SK-N-SH (cell line): ENCODE data around the gene ADAMTS7. TPM values are rescaled to one million over a fixed set of nuclear protein-coding genes. Genes with fewer than 3 reads are reported as not detected.

Experiments
- CTCF ChIA-PET: fragments of 300-600, 350-600 bp; formaldehyde crosslinking; extraction: SDS; loops from one replicate; lab custom pipeline; 2021; lab: Yijun Ruan, JAX
- POLR2A ChIA-PET: fragments of 350-600 bp; sonication (Branson Sonifier 250); formaldehyde crosslinking; extraction: SDS; loops from one replicate; lab custom pipeline; 2020; ENCODE audit warnings: antibody characterized with exemption, inconsistent platforms; lab: Yijun Ruan, JAX
- DNase-seq: peaks from one replicate; pipeline ENCODE4 v3.0.0; 2012
- H2AFZ ChIP-seq: fragments of 200-600 bp; sonication (generic); 2 replicates; pipeline ENCODE4 v1.8.1; 2016; ENCODE audit warnings: antibody characterized with exemption, mild to moderate bottlenecking, low read depth
- H3F3A ChIP-seq: fragments of 200-600 bp; sonication (generic); replicated peaks from 2 replicates; pipeline ENCODE3; 2016; ENCODE audit warnings: antibody characterized with exemption, mild to moderate bottlenecking; ENCODE audit not compliant: insufficient read depth
- H3K27ac ChIP-seq, 2 experiments: fragments of 200-500 bp in 1 of 2; fragments of 200-600 bp in 1 of 2; sonication (Bioruptor generic) in 1 of 2; sonication (generic), shearing (Covaris generic) in 1 of 2; 2 replicates each; pipeline versions ENCODE4 v1.5.1 to v1.6.1; 2014 to 2016; ENCODE audit warnings: low read depth in 2 of 2, inconsistent platforms in 1 of 2, low read length in 1 of 2, mild to moderate bottlenecking in 1 of 2, mixed read lengths in 1 of 2
- H3K27me3 ChIP-seq: fragments of 200-600 bp; sonication (generic), shearing (Covaris generic); 2 replicates; pipeline ENCODE4 v1.6.1; 2016; ENCODE audit warnings: mixed run types; ENCODE audit not compliant: insufficient read depth
- H3K36me3 ChIP-seq, 2 experiments: fragments of 200-500 bp in 1 of 2; fragments of 200-600 bp in 1 of 2; sonication (Bioruptor generic) in 1 of 2; sonication (generic) in 1 of 2; replicated peaks in 1 of 2; 2 replicates each; pipeline versions ENCODE3 to v1.5.1; 2014 to 2016; ENCODE audit warnings: low read length in 1 of 2, mild to moderate bottlenecking in 1 of 2; ENCODE audit not compliant: insufficient read depth in 2 of 2, control insufficient read depth in 1 of 2
- H3K4me1 ChIP-seq, 2 experiments: fragments of 200-500 bp in 1 of 2; fragments of 200-600 bp in 1 of 2; sonication (Bioruptor generic) in 1 of 2; sonication (generic), shearing (Covaris generic) in 1 of 2; 2 replicates each; pipeline versions ENCODE4 v1.5.1 to v1.6.1; 2014 to 2016; ENCODE audit warnings: low read depth in 1 of 2, low read length in 1 of 2, mixed run types in 1 of 2; ENCODE audit not compliant: insufficient read depth in 2 of 2, control insufficient read depth in 1 of 2
- H3K4me2 ChIP-seq: fragments of 200-600 bp; sonication (generic), shearing (Covaris generic); 2 replicates; pipeline ENCODE4 v1.6.1; 2017; ENCODE audit warnings: mixed run types
- H3K4me3 ChIP-seq, 2 experiments: fragments of 200-500 bp in 1 of 2; fragments of 200-600 bp in 1 of 2; sonication (Bioruptor generic) in 1 of 2; sonication (generic), shearing (Covaris generic) in 1 of 2; 2 replicates each; pipeline versions ENCODE4 v1.5.1 to v1.8.1; 2014 to 2016; ENCODE audit warnings: low read depth in 2 of 2, inconsistent platforms in 1 of 2, low read length in 1 of 2, mild to moderate bottlenecking in 1 of 2, mixed read lengths in 1 of 2, moderate library complexity in 1 of 2
- H3K79me2 ChIP-seq: fragments of 200-600 bp; sonication (generic); 2 replicates; pipeline ENCODE4 v1.8.1; 2017; ENCODE audit warnings: mild to moderate bottlenecking; ENCODE audit not compliant: insufficient read depth
- H3K9ac ChIP-seq: fragments of 200-600 bp; sonication (generic); 2 replicates; pipeline ENCODE4 v1.6.1; 2017; ENCODE audit warnings: mixed run types
- H3K9me2 ChIP-seq: fragments of 200-600 bp; sonication (generic); 2 replicates; pipeline ENCODE4 v1.6.1; 2017; ENCODE audit warnings: mixed run types
- H3K9me3 ChIP-seq: fragments of 200-600 bp; sonication (generic); 2 replicates; pipeline ENCODE4 v1.6.1; 2017; ENCODE audit warnings: mixed run types, mild to moderate bottlenecking, moderate library complexity
- H4K20me1 ChIP-seq: fragments of 200-600 bp; sonication (generic); 2 replicates; pipeline ENCODE4 v1.6.1; 2017; ENCODE audit warnings: mild to moderate bottlenecking, mixed run types; ENCODE audit not compliant: insufficient read depth
- CHD2 ChIP-seq: fragments of 150-350 bp; IDR thresholded peaks from 2 replicates; pipeline ENCODE4 v1.6.1; 2018; ENCODE audit warnings: low read length; ENCODE audit not compliant: partially characterized antibody
- ELF1 ChIP-seq: IDR thresholded peaks from 2 replicates; pipeline ENCODE4 v1.4.0; 2012
- FOSL2 ChIP-seq: IDR thresholded peaks from 2 replicates; pipeline ENCODE4 v1.4.0; 2012; ENCODE audit warnings: low read depth, mild to moderate bottlenecking, moderate library complexity, borderline replicate concordance
- FOXJ3 ChIP-seq: sonication (generic); formaldehyde crosslinking; IDR thresholded peaks from 2 replicates; pipeline ENCODE4 v1.5.1; 2020; ENCODE audit warnings: mild to moderate bottlenecking, missing genetic modification reagents
- MEF2A ChIP-seq: IDR thresholded peaks from 2 replicates; pipeline ENCODE4 v1.4.0; 2012; ENCODE audit warnings: low read depth, borderline replicate concordance
- MXI1 ChIP-seq: IDR thresholded peaks from 2 replicates; pipeline ENCODE4 v1.6.1; 2012; ENCODE audit warnings: mild to moderate bottlenecking, low read depth, low read length, improper control_type of control experiment
- RAD21 ChIP-seq: IDR thresholded peaks from 2 replicates; pipeline ENCODE4 v1.6.1; 2012; ENCODE audit warnings: mild to moderate bottlenecking, low read length
- RCOR1 ChIP-seq: fragments of 150-350 bp; IDR thresholded peaks from 2 replicates; pipeline ENCODE4 v1.6.1; 2017; ENCODE audit warnings: antibody characterized with exemption, low read length
- RFX5 ChIP-seq: IDR thresholded peaks from 2 replicates; pipeline ENCODE4 v1.6.1; 2012; ENCODE audit warnings: mild to moderate bottlenecking, improper control_type of control experiment, low read length
- RXRA ChIP-seq: IDR thresholded peaks from 2 replicates; pipeline ENCODE4 v1.4.0; 2012; ENCODE audit warnings: low read depth, mild to moderate bottlenecking, borderline replicate concordance
- SMC3 ChIP-seq: IDR thresholded peaks from 2 replicates; pipeline ENCODE4 v1.6.1; 2012; ENCODE audit warnings: low read depth, low read length, improper control_type of control experiment
- TEAD4 ChIP-seq: IDR thresholded peaks from 2 replicates; pipeline ENCODE4 v1.4.0; 2012; ENCODE audit warnings: mild to moderate bottlenecking, borderline replicate concordance; ENCODE audit not compliant: insufficient read depth
- ZBTB33 ChIP-seq: IDR thresholded peaks from 2 replicates; pipeline ENCODE4 v1.4.0; 2012; ENCODE audit warnings: low read depth, borderline replicate concordance
- WGBS: methylation state at CpG from one replicate; pipeline ENCODE4 v1.1.6; 2017; ENCODE audit warnings: low lambda C conversion rate; 5-methylcytosine and 5-hydroxymethylcytosine counted together
- polyA plus RNA-seq, 3 experiments: library from polyadenylated mRNA; depleted of rRNA; stranded (reverse); fragments of >200 nt; gene quantifications; 2 replicates each; pipeline ENCODE4 v1.2.3, GENCODE V29; 2012
- TF ChIP-seq, protein P1 (sequence below): fragments of 200-600 bp; sonication (generic); IDR thresholded peaks from 2 replicates; pipeline ENCODE4 v1.6.1; 2017; ENCODE audit warnings: antibody characterized with exemption, mild to moderate bottlenecking, moderate library complexity

Gene ADAMTS7
- polyA plus RNA-seq, 1 of the 3 experiments (the other 2 are of a cell fraction), result 17.9 TPM

GRCh38 chr15:78810362-78811123 lies 721 bp downstream of the ADAMTS7 start (continued):
- TF ChIP-seq ZBTB33, result no peak
- TF ChIP-seq RXRA, result no peak
- no peak for TF ChIP-seq ELF1

- no peak for TF ChIP-seq RCOR1
- no peak for TF ChIP-seq CHD2
- TF ChIP-seq MEF2A, result no peak
- TF ChIP-seq MXI1, result no peak
- TF ChIP-seq TEAD4, result no peak
- TF ChIP-seq, all 33 proteins: peak for 0
- 38% methylated on average over 11 of the region's 11 CpGs for WGBS
- no peaks in the 10 kb centered on the region for H3K36me3 ChIP-seq
- DNase-seq, result no peak
- H3K4me1 ChIP-seq, result peaks cover 0 to 20% of the 10 kb centered on the region in 2 experiments; a peak in 2 of 4 replicates
- H3K79me2 ChIP-seq, result peaks cover 31% of the 10 kb centered on the region
- H2AFZ ChIP-seq, result peak overlapping the region; percentile 93
- peak overlapping the region; percentile 95 for H3K4me2 ChIP-seq
- peak overlapping the region; percentile 73; the same call in 1 of the 2 replicates for H3K9ac ChIP-seq
- ChIA-PET POLR2A (interaction anchor here (0.6 to 1.6 kb wide), 3 partner anchors 57 to 67 kb away, joined by 5 to 6 read pairs (median 5); no protein-coding TSS in a partner anchor), CTCF (interaction anchor here (0.8 to 5.5 kb wide), 14 partner anchors 9 to 171 kb away, joined by 3 to 39 read pairs (median 6); partner anchors contain the start of gene MORF4L1)
- H3F3A ChIP-seq, result peaks cover 5% of the 10 kb centered on the region
- H3K9me2 ChIP-seq, result no peaks in the 10 kb centered on the region
- no peaks in the 10 kb centered on the region for H3K27me3 ChIP-seq
- peak overlapping the region; percentile 65 to 74 for H3K4me3 ChIP-seq
- H4K20me1 ChIP-seq, result no peaks in the 10 kb centered on the region
- no peaks in the 10 kb centered on the region; the same call in 1 of the 2 replicates for H3K9me3 ChIP-seq
- H3K27ac ChIP-seq, result peak overlapping the region in 1 of 2 experiments; percentile 74; a peak in 2 of 4 replicates
Measured at GRCh38 chr15:78810003-78810361, 1.3 kb downstream of the ADAMTS7 start.

DNA sequence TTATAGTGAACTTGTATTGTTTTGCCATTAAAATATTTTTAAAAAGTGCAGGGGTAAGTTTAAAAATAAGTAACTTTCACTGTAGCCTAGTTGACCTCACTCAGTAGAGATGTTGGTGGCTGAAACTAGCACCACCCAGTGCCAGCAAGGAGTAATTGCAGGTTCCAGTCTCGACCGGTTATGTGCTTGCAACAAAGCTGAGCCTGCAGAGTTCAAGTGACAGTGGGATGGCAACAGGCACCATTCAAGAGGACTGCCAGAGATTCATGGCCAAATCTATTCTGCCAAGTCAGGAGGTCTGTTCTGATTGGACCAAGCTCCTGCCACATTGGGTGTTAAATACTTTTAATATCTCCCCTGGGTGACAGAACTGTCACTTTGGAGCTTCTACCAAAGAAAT lies 2.7 kb downstream of the ADAMTS7 start:
- Histone ChIP-seq H3K4me2 (no peak overlapping the region), H3K36me3 (no peaks in the 10 kb centered on the region), H3K9ac (no peak overlapping the region), H4K20me1 (no peaks in the 10 kb centered on the region), H3K27me3 (no peaks in the 10 kb centered on the region), H3K9me3 (no peaks in the 10 kb centered on the region; the same call in 1 of the 2 replicates), H3K4me1 (peaks cover 0 to 20% of the 10 kb centered on the region in 2 experiments; a peak in 2 of 4 replicates), H3F3A (peaks cover 5% of the 10 kb centered on the region), H3K4me3 (no peak overlapping the region; a peak in 1 of 4 replicates), H3K27ac (no peak overlapping the region), H2AFZ (no peak overlapping the region), H3K9me2 (no peaks in the 10 kb centered on the region), H3K79me2 (peaks cover 31% of the 10 kb centered on the region)
- 94% methylated on average over 2 of the region's 2 CpGs for WGBS
- peak; percentile 60 for DNase-seq
- ChIA-PET POLR2A (interaction anchor here (0.7 kb wide), 1 partner anchor 10 kb away, joined by 3 read pairs; no protein-coding TSS in a partner anchor), CTCF (interaction anchor here (0.6 to 5.5 kb wide), 9 partner anchors 9 to 344 kb away, joined by 3 to 39 read pairs (median 4); no protein-coding TSS in a partner anchor)
- TF ChIP-seq MXI1 (no peak), RFX5 (no peak), SMC3 (peak; percentile 30; the same call in 1 of the 2 replicates), FOSL2 (no peak), ZBTB33 (no peak), FOXJ3 (CRISPR knock-in tag) (no peak), RAD21 (peak; percentile 44)
- TF ChIP-seq, protein P1, sequence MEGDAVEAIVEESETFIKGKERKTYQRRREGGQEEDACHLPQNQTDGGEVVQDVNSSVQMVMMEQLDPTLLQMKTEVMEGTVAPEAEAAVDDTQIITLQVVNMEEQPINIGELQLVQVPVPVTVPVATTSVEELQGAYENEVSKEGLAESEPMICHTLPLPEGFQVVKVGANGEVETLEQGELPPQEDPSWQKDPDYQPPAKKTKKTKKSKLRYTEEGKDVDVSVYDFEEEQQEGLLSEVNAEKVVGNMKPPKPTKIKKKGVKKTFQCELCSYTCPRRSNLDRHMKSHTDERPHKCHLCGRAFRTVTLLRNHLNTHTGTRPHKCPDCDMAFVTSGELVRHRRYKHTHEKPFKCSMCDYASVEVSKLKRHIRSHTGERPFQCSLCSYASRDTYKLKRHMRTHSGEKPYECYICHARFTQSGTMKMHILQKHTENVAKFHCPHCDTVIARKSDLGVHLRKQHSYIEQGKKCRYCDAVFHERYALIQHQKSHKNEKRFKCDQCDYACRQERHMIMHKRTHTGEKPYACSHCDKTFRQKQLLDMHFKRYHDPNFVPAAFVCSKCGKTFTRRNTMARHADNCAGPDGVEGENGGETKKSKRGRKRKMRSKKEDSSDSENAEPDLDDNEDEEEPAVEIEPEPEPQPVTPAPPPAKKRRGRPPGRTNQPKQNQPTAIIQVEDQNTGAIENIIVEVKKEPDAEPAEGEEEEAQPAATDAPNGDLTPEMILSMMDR, result peak; percentile 59
